HL-60 (cell line): ENCODE measurements around the gene ZFP36L1.

ENCODE experiments used
- GABPA ChIP-seq: IDR thresholded peaks from 2 replicates; pipeline ENCODE4 v1.6.1; 2012; ENCODE audit warnings: low read depth
- POLR2AphosphoS5 ChIP-seq: IDR thresholded peaks from 2 replicates; pipeline ENCODE4 v1.6.1; 2012; ENCODE audit warnings: low read depth
- SPI1 ChIP-seq: IDR thresholded peaks from 2 replicates; pipeline ENCODE4 v1.6.1; 2012; ENCODE audit warnings: low read depth, mild to moderate bottlenecking, borderline replicate concordance
- TF ChIP-seq, protein P1 (sequence below): IDR thresholded peaks from one replicate; pipeline ENCODE4 v1.5.1; 2011; ENCODE audit warnings: low read length, control low read depth, inconsistent platforms; ENCODE audit not compliant: insufficient read depth
- TF ChIP-seq, protein P2 (sequence below): IDR thresholded peaks from 2 replicates; pipeline ENCODE4 v1.6.1; 2012; ENCODE audit warnings: low read depth; ENCODE audit not compliant: insufficient replicate concordance

DNA sequence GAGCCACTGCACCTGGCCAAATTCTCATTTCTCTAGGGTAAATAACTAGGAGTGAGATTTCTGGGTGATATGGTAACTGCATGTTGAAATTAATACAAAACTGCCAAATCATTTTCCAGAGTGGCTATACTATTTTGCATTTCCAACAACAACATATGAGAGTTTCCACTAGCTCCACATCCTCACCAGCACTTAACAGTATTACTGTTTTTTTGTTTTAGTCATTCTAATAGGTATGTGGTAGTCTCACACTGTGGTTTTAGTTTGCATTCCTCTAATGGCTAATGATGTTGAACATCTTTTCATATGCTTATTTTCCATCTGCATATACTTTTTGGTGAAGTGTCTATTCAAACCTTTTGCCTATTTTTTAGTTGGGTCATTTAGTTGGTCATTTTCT is 5.8 kb upstream of the ZFP36L1 start:
- TF ChIP-seq GABPA (no peak), POLR2AphosphoS5 (no peak), SPI1 (no peak)
- TF ChIP-seq, protein P1, sequence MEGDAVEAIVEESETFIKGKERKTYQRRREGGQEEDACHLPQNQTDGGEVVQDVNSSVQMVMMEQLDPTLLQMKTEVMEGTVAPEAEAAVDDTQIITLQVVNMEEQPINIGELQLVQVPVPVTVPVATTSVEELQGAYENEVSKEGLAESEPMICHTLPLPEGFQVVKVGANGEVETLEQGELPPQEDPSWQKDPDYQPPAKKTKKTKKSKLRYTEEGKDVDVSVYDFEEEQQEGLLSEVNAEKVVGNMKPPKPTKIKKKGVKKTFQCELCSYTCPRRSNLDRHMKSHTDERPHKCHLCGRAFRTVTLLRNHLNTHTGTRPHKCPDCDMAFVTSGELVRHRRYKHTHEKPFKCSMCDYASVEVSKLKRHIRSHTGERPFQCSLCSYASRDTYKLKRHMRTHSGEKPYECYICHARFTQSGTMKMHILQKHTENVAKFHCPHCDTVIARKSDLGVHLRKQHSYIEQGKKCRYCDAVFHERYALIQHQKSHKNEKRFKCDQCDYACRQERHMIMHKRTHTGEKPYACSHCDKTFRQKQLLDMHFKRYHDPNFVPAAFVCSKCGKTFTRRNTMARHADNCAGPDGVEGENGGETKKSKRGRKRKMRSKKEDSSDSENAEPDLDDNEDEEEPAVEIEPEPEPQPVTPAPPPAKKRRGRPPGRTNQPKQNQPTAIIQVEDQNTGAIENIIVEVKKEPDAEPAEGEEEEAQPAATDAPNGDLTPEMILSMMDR, result no peak
- TF ChIP-seq, protein P2, sequence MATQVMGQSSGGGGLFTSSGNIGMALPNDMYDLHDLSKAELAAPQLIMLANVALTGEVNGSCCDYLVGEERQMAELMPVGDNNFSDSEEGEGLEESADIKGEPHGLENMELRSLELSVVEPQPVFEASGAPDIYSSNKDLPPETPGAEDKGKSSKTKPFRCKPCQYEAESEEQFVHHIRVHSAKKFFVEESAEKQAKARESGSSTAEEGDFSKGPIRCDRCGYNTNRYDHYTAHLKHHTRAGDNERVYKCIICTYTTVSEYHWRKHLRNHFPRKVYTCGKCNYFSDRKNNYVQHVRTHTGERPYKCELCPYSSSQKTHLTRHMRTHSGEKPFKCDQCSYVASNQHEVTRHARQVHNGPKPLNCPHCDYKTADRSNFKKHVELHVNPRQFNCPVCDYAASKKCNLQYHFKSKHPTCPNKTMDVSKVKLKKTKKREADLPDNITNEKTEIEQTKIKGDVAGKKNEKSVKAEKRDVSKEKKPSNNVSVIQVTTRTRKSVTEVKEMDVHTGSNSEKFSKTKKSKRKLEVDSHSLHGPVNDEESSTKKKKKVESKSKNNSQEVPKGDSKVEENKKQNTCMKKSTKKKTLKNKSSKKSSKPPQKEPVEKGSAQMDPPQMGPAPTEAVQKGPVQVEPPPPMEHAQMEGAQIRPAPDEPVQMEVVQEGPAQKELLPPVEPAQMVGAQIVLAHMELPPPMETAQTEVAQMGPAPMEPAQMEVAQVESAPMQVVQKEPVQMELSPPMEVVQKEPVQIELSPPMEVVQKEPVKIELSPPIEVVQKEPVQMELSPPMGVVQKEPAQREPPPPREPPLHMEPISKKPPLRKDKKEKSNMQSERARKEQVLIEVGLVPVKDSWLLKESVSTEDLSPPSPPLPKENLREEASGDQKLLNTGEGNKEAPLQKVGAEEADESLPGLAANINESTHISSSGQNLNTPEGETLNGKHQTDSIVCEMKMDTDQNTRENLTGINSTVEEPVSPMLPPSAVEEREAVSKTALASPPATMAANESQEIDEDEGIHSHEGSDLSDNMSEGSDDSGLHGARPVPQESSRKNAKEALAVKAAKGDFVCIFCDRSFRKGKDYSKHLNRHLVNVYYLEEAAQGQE, result no peak
